Suprapubic skin (tissue), 4 donors: ENCODE measurements around the gene GAB4. TPM values are rescaled to one million over a fixed set of nuclear protein-coding genes. Genes with fewer than 3 reads are reported as not detected.

Experiments used
- DNase-seq, 2 donors: peaks; one replicate each; pipeline ENCODE4 v3.0.0-alpha.2; 2019; ENCODE audit warnings: low spot score in 2 of 2
- H3K27ac ChIP-seq: fragments of 200-600 bp; sonication (generic); one replicate; pipeline ENCODE4 v1.5.1; 2019
- H3K27me3 ChIP-seq: fragments of 200-600 bp; sonication (generic); one replicate; pipeline ENCODE4 v1.5.1; 2019
- H3K36me3 ChIP-seq: fragments of 200-600 bp; sonication (generic); one replicate; pipeline ENCODE4 v1.5.1; 2019
- H3K4me1 ChIP-seq: fragments of 200-600 bp; sonication (generic); one replicate; pipeline ENCODE4 v1.5.1; 2019
- H3K4me3 ChIP-seq: fragments of 200-600 bp; sonication (generic); one replicate; pipeline ENCODE4 v1.5.1; 2019; ENCODE audit warnings: mild to moderate bottlenecking
- H3K9me3 ChIP-seq: fragments of 200-600 bp; sonication (generic); one replicate; pipeline ENCODE4 v1.5.1; 2019
- EP300 ChIP-seq: sonication (generic); formaldehyde crosslinking; IDR thresholded peaks from one replicate; pipeline ENCODE4 v1.6.1; 2017; ENCODE audit warnings: antibody characterized with exemption
- POLR2A ChIP-seq, 2 donors: fragments of 450-650 bp; IDR thresholded peaks; one replicate each; pipeline ENCODE4 v1.6.1; 2017; ENCODE audit warnings: antibody characterized with exemption in 2 of 2, mild to moderate bottlenecking in 2 of 2, moderate library complexity in 2 of 2
- POLR2AphosphoS5 ChIP-seq, 3 donors: sonication (generic); formaldehyde crosslinking; IDR thresholded peaks; one replicate each; pipeline ENCODE4 v1.6.1; 2017; ENCODE audit warnings: antibody characterized with exemption in 3 of 3
- WGBS: methylation state at CpG from one replicate; pipeline ENCODE4 v1.1.5; 2018; 5-methylcytosine and 5-hydroxymethylcytosine counted together
- total RNA-seq, 4 donors: library from RNA; depleted of rRNA; stranded (reverse); fragments of >200 nt; gene quantifications; one replicate each; pipeline ENCODE4 v1.1.0, GENCODE V29; 2016
- TF ChIP-seq, protein P1 (sequence below), 2 donors: fragments of 200-600 bp in 1 of 2; fragments of 450-650 bp in 1 of 2; sonication (generic) in 1 of 2; IDR thresholded peaks; one replicate each; pipeline ENCODE4 v1.5.1; 2016 to 2019; ENCODE audit warnings: antibody characterized with exemption in 2 of 2, mild to moderate bottlenecking in 1 of 2, moderate library complexity in 1 of 2

The GAB4 gene
- total RNA-seq, 4 donors from 2014 or later, result 0.21 to 0.32 TPM; not detected in 2

DNA sequence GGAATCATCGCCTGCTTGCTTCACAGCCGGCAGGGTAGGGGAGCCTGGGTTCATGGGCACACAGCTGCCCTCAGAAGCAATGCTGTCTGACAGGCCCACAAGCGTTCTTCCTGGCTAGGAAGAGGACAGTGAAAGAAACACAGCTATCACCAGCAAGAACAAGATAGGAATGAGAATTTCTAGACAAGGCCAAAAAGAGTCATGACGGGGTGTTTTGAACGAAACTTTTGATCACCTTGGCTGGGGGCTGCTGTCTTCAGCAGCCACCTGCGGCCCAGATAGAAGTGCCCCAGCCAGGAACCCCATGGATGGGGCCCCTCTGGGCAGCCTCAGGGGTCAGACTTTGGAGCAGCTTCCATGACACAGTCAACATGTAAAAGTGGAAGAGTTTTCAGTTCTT lies 41.8 kb downstream of the GAB4 start:
- no peak overlapping the region for H3K4me3 ChIP-seq
- no peaks in the 10 kb centered on the region for H3K36me3 ChIP-seq
- DNase-seq, result no peak
- no peak for TF ChIP-seq POLR2AphosphoS5 (IDR thresholded peaks at IDR 0.05)
- TF ChIP-seq, protein P1, sequence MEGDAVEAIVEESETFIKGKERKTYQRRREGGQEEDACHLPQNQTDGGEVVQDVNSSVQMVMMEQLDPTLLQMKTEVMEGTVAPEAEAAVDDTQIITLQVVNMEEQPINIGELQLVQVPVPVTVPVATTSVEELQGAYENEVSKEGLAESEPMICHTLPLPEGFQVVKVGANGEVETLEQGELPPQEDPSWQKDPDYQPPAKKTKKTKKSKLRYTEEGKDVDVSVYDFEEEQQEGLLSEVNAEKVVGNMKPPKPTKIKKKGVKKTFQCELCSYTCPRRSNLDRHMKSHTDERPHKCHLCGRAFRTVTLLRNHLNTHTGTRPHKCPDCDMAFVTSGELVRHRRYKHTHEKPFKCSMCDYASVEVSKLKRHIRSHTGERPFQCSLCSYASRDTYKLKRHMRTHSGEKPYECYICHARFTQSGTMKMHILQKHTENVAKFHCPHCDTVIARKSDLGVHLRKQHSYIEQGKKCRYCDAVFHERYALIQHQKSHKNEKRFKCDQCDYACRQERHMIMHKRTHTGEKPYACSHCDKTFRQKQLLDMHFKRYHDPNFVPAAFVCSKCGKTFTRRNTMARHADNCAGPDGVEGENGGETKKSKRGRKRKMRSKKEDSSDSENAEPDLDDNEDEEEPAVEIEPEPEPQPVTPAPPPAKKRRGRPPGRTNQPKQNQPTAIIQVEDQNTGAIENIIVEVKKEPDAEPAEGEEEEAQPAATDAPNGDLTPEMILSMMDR (IDR thresholded peaks at IDR 0.05), result no peak
- no peak for TF ChIP-seq EP300
- no peak for TF ChIP-seq POLR2A (IDR thresholded peaks at IDR 0.05)
- no peak overlapping the region for H3K27ac ChIP-seq
- H3K4me1 ChIP-seq, result no peaks in the 10 kb centered on the region
- peaks cover 2% of the 10 kb centered on the region for H3K27me3 ChIP-seq
- 91% methylated on average over 6 of the region's 6 CpGs for WGBS
- no peaks in the 10 kb centered on the region for H3K9me3 ChIP-seq

DNA sequence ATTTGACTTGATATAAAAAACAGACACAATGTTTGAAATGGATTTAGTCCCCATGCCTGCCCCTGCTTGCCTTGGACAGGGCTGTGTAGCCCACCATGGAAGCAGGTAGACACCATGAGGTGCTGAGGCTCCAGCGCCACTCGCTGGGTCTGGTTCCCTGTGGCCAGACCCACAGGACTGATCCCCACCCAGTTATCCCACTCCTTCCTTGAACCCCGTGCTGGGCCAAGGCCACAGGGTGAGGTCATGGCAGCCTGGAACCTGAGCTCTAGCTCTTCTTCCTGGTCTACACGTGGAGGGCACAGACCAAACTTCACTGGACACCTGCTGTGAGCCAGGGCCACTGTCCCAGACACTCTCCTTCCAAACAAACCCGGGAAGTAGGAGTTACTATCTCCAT lies 42.5 kb downstream of the GAB4 start:
- Histone ChIP-seq H3K36me3 (no peaks in the 10 kb centered on the region), H3K27ac (no peak overlapping the region), H3K9me3 (no peaks in the 10 kb centered on the region), H3K27me3 (peaks cover 2% of the 10 kb centered on the region), H3K4me1 (no peaks in the 10 kb centered on the region), H3K4me3 (no peak overlapping the region)
- WGBS, result 82% methylated on average over 5 of the region's 5 CpGs
- no peak for DNase-seq
- TF ChIP-seq POLR2A (IDR thresholded peaks at IDR 0.05) (no peak), POLR2AphosphoS5 (IDR thresholded peaks at IDR 0.05) (no peak), EP300 (no peak)
- TF ChIP-seq, protein P1 (IDR thresholded peaks at IDR 0.05), result no peak

DNA sequence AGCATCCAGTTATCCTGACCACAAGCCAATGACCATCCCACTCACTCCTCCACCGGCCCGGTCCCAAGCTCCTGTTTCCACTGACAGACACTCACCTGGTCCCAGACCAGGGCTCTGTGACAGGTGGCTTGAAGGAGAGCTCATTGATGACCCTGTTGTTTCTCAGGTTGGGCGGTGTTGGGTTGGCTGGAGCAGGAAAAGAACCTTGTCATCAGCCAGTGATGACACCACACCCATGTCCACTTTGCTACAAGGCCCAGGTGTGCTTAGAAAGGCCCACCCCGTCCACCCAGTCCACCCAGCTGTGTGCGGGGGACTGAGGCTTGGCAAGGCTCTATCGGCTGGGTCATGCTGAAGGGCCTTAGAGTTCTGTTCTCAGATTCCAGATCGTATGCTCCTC lies 42.9 kb downstream of the GAB4 start:
- Histone ChIP-seq H3K4me3 (no peak overlapping the region), H3K27ac (no peak overlapping the region), H3K9me3 (no peaks in the 10 kb centered on the region), H3K36me3 (no peaks in the 10 kb centered on the region), H3K27me3 (peaks cover 2% of the 10 kb centered on the region), H3K4me1 (no peaks in the 10 kb centered on the region)
- 93% methylated on average over 6 of the region's 7 CpGs for WGBS
- TF ChIP-seq POLR2A (IDR thresholded peaks at IDR 0.05) (no peak), EP300 (no peak), POLR2AphosphoS5 (IDR thresholded peaks at IDR 0.05) (no peak)
- TF ChIP-seq, protein P1 (IDR thresholded peaks at IDR 0.05), result no peak
- DNase-seq, result no peak

DNA sequence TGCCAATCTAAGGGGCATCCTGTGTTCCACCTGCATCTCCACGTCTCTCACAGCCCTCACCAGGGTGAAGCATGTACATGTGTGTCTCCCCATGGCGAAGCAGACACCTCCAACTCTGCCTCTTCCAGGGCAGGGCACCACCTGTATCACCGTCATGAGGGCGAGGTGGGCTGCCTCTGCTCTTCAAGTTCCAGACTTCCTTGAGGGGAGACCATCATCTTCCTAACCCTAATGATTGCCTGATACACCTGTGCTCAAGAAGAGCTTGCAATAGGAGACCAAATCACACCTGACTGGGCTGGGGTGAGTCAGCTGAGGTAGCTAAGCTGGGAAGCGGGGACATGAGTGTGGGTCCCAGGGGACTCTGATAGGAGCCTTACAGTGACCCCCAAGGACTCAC lies 43.7 kb downstream of the GAB4 start:
- no peak for TF ChIP-seq POLR2A (IDR thresholded peaks at IDR 0.05)
- TF ChIP-seq EP300, result no peak
- no peak for TF ChIP-seq POLR2AphosphoS5 (IDR thresholded peaks at IDR 0.05)
- TF ChIP-seq, protein P1 (IDR thresholded peaks at IDR 0.05), result no peak
- DNase-seq, result no peak
- 80% methylated on average over 5 of the region's 5 CpGs for WGBS

DNA sequence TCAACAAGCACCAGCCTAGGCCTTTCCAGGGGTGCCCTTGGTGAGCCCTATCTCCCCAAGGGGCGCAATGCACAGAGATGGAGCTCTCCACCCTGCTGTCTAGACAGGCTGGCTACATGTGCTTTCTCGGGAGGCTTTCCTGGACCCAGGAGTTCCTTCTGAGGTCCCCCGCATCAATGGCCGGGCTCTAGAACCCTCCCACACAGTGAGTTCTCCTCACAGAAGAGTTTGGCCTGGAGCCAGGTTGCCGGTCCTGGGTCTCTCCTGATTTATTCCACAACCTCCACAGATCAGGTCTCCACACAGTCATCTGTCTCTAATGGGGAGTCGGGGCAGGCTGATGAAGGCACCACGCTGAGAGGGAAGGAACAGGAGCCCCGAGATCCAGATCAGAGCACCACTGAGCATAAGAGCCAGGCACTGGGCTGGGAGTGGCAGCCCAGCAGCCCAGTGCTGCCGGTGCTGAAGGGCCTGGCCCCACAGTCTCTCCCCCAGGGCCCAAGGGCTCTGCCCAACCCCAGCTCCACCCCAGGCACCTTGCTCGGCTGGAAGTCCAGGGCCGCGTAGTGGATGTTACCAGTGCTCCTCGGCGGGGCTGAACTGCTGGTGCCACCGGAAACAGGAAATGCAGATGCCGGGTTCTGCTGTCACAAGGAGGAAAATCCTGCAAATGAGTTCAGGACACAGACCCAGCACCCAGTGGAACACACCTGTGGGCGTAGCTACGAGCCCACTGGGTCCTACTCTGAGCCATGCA lies 44.7 kb downstream of the GAB4 start:
- no peak for TF ChIP-seq POLR2AphosphoS5 (IDR thresholded peaks at IDR 0.05)
- TF ChIP-seq POLR2A (IDR thresholded peaks at IDR 0.05), result no peak
- TF ChIP-seq, protein P1 (IDR thresholded peaks at IDR 0.05), result no peak
- Histone ChIP-seq H3K27me3 (no peaks in the 10 kb centered on the region), H3K27ac (no peak overlapping the region), H3K4me1 (no peaks in the 10 kb centered on the region), H3K9me3 (no peaks in the 10 kb centered on the region), H3K36me3 (no peaks in the 10 kb centered on the region), H3K4me3 (no peak overlapping the region)
- WGBS, result 78% methylated on average over 7 of the region's 18 CpGs
- no peak for DNase-seq

More for the DNA sequence above, 43.7 kb downstream of the GAB4 start:
- Histone ChIP-seq H3K4me3 (no peak overlapping the region), H3K27me3 (no peaks in the 10 kb centered on the region), H3K4me1 (no peaks in the 10 kb centered on the region), H3K36me3 (no peaks in the 10 kb centered on the region), H3K27ac (no peak overlapping the region), H3K9me3 (no peaks in the 10 kb centered on the region)
